ENCODE data around the gene LMF1. TPM values are rescaled to one million over a fixed set of nuclear protein-coding genes. Genes with fewer than 3 reads are reported as not detected.

Gene LMF1
- total and polyA plus RNA-seq, 2 of the 8 experiments (the other 6 are each of a cell fraction or from before 2014, with no cell fraction given), result 3.5 to 9.1 TPM

- Histone ChIP-seq H3K27ac (ENCODE audit: low read depth, low read length) (no peak overlapping the region), H2AFZ (ENCODE audit: low read length) (no peak overlapping the region), H4K8ac (ENCODE audit: extremely low read depth, insufficient read depth, low read length) (0 out of 2 replicates have a peak overlapping the region, but pooled peaks have one; percentile 35), H2BK20ac (ENCODE audit: low read length) (no peak overlapping the region), H3K18ac (ENCODE audit: extremely low read depth, low read length) (no peak overlapping the region), H3K79me2 (ENCODE audit: control insufficient read depth in 1 of 2, insufficient read depth in 2 of 2, low read length in 2 of 2) (no peaks in the 10 kb centered on the region), H3K4me3 (ENCODE audit: extremely low read depth in 1 of 4, insufficient read depth in 2 of 4, low read depth in 3 of 4, low read length in 4 of 4) (no peak overlapping the region), H3K56ac (replicated peaks; ENCODE audit: insufficient read length, low read depth, low read length) (no peak overlapping the region), H3K4me1 (replicated peaks in 1 of 4; ENCODE audit: control insufficient read depth in 3 of 4, insufficient read depth in 4 of 4, low read length in 3 of 4) (no peaks in the 10 kb centered on the region; a peak in 1 of 7 replicates), H3K9me3 (ENCODE audit: insufficient read depth in 2 of 2, low read depth in 1 of 2, low read length in 1 of 2) (peaks cover 0 to 48% of the 10 kb centered on the region in 2 experiments; a peak in 3 of 4 replicates), H4K20me1 (replicated peaks in 1 of 2; ENCODE audit: control insufficient read depth in 1 of 2, insufficient read depth in 2 of 2, low read length in 2 of 2) (no peaks in the 10 kb centered on the region), H4K5ac (ENCODE audit: insufficient read length, low read depth, low read length) (no peak overlapping the region), H3K9ac (replicated peaks in 1 of 4; ENCODE audit: extremely low read depth in 1 of 4, low read depth in 3 of 4, low read length in 3 of 4) (no peak overlapping the region), H2BK15ac (ENCODE audit: low read length) (no peak overlapping the region), H3K4ac (replicated peaks; ENCODE audit: insufficient read length, low read depth, low read length) (no peak overlapping the region), H3K4me2 (ENCODE audit: insufficient read depth in 1 of 2, low read depth in 2 of 2, low read length in 2 of 2) (no peak overlapping the region), H3K36me3 (ENCODE audit: control insufficient read depth in 2 of 4, insufficient read depth in 4 of 4, low read length in 3 of 4) (no peaks in the 10 kb centered on the region), H3K27me3 (replicated peaks in 1 of 4; ENCODE audit: control insufficient read depth in 3 of 4, extremely low read depth in 1 of 4, insufficient read depth in 3 of 4, low read length in 3 of 4) (no peaks in the 10 kb centered on the region), H2AK5ac (ENCODE audit: low read depth, low read length) (no peak overlapping the region), H3K14ac (ENCODE audit: insufficient read length) (no peak overlapping the region), H3K23ac (ENCODE audit: insufficient read length) (no peak overlapping the region), H3K79me1 (ENCODE audit: low read depth, low read length) (no peaks in the 10 kb centered on the region), H2BK5ac (ENCODE audit: low read depth, low read length) (no peak overlapping the region), H2BK120ac (replicated peaks; ENCODE audit: low read depth, low read length) (no peak overlapping the region), H2BK12ac (ENCODE audit: low read depth, low read length) (no peak overlapping the region), H3K23me2 (ENCODE audit: low read depth, low read length) (no peaks in the 10 kb centered on the region), H4K91ac (replicated peaks; ENCODE audit: insufficient read length, low read length) (no peak overlapping the region)
- ChIA-PET POLR2A (ENCODE audit: partially characterized antibody) (no interaction called here), CTCF (ENCODE audit: partially characterized antibody) (no interaction called here)
- WGBS, 2 experiments (ENCODE audit: extremely low coverage in 1 of 2, insufficient coverage in 1 of 2, insufficient read length in 1 of 2, insufficient replicate concordance in 2 of 2, low coverage in 1 of 2, low lambda C conversion rate in 2 of 2, missing lambda C conversion rate in 1 of 2), result 92% methylated on average over 35 of the region's 56 CpGs; no CpG with 5 or more reads in 1 of the 2 experiments
- DNase-seq (ENCODE audit: low read depth in 1 of 2, low spot score in 2 of 2), result no peak
- no peak for FAIRE-seq
- TF ChIP-seq SP4 (IDR thresholded peaks at IDR 0.05; ENCODE audit: low read length), result no peak
- no peak for TF ChIP-seq ASH2L (IDR thresholded peaks at IDR 0.05; ENCODE audit: low read length)
- no peak for TF ChIP-seq TEAD4 (IDR thresholded peaks at IDR 0.05; ENCODE audit: low read depth, low read length)
- TF ChIP-seq FOSL1 (IDR thresholded peaks at IDR 0.05; ENCODE audit: insufficient read depth, low read depth, low read length), result no peak
- TF ChIP-seq RAD21 (IDR thresholded peaks at IDR 0.05 in 1 of 2, conservative IDR thresholded peaks at IDR 0.05 in 1 of 2; ENCODE audit: low read depth in 2 of 2, low read length in 2 of 2), result no peak
- TF ChIP-seq TAF7 (optimal IDR thresholded peaks at IDR 0.05; ENCODE audit: borderline replicate concordance, low read depth, low read length), result no peak
- TF ChIP-seq SIRT6 (IDR thresholded peaks at IDR 0.05; ENCODE audit: low read length), result no peak
- no peak for TF ChIP-seq ATF3 (IDR thresholded peaks at IDR 0.05; ENCODE audit: insufficient read depth, low read depth, low read length)
- no peak for TF ChIP-seq CBX5 (IDR thresholded peaks at IDR 0.05; ENCODE audit: low read depth, low read length)
- no peak for TF ChIP-seq KDM5A (IDR thresholded peaks at IDR 0.05; ENCODE audit: low read length)
- TF ChIP-seq SIX5 (IDR thresholded peaks at IDR 0.05; ENCODE audit: low read depth, low read length), result no peak
Observed at GRCh38 chr16:912684-913613, 57.8 kb downstream of the LMF1 start.

All from H1 (cell line).